ENCODE results near the gene PRRT1B.

- TF ChIP-seq EZH2 (IDR thresholded peaks at IDR 0.05; ENCODE audit: borderline replicate concordance, low read length), result no peak
- TF ChIP-seq CTCF (IDR thresholded peaks at IDR 0.05; ENCODE audit: low read length), result no peak
These were observed 44.3 kb upstream of the PRRT1B start for GRCh38 chr9:131500939-131501541.

Data from OCI-LY1 (cell line).